ENCODE data around the gene TSPYL4.

The TSPYL4 gene

GRCh38 chr6:116210316-116210715, 43.6 kb downstream of the TSPYL4 start:
- no peak for TF ChIP-seq CTCF (IDR thresholded peaks at IDR 0.05)
- Mint-ChIP-seq H3K27ac (no peak overlapping the region), H3K27me3 (ENCODE audit: low read depth, poor library complexity) (no peaks in the 10 kb centered on the region)

GRCh38 chr6:116208056-116208785, 45.7 kb downstream of the TSPYL4 start:
- H3K27me3 Mint-ChIP-seq (ENCODE audit: low read depth, poor library complexity) = peaks cover 2% of the 10 kb centered on the region
- H3K9me3 Mint-ChIP-seq = no peaks in the 10 kb centered on the region
- TF ChIP-seq CTCF (IDR thresholded peaks at IDR 0.05) = no peak
- H3K4me1 Mint-ChIP-seq = no peaks in the 10 kb centered on the region
- H3K4me3 Mint-ChIP-seq = no peak overlapping the region
- no peaks in the 10 kb centered on the region for H3K36me3 Mint-ChIP-seq (ENCODE audit: low read depth)
- DNase-seq = no peak
- H3K27ac Mint-ChIP-seq = no peak overlapping the region

More at GRCh38 chr6:116210316-116210715, 43.6 kb downstream of the TSPYL4 start:
- no peak for DNase-seq
- Mint-ChIP-seq H3K4me3 (no peak overlapping the region), H3K4me1 (no peaks in the 10 kb centered on the region), H3K9me3 (no peaks in the 10 kb centered on the region), H3K36me3 (ENCODE audit: low read depth) (no peaks in the 10 kb centered on the region)

GRCh38 chr6:116206231-116206903, 47.5 kb downstream of the TSPYL4 start:
- no peaks in the 10 kb centered on the region for H3K9me3 Mint-ChIP-seq
- no peak for DNase-seq
- H3K36me3 Mint-ChIP-seq (ENCODE audit: low read depth) = no peaks in the 10 kb centered on the region
- H3K4me3 Mint-ChIP-seq = no peak overlapping the region
- no peak overlapping the region for H3K27ac Mint-ChIP-seq
- no peaks in the 10 kb centered on the region for H3K4me1 Mint-ChIP-seq
- no peak for TF ChIP-seq CTCF (IDR thresholded peaks at IDR 0.05)
- peaks cover 3% of the 10 kb centered on the region for H3K27me3 Mint-ChIP-seq (ENCODE audit: low read depth, poor library complexity)

GRCh38 chr6:116205281-116205680, 48.6 kb downstream of the TSPYL4 start:
- no peak overlapping the region for H3K4me3 Mint-ChIP-seq
- DNase-seq = no peak
- H3K27ac Mint-ChIP-seq = no peak overlapping the region
- H3K27me3 Mint-ChIP-seq (ENCODE audit: low read depth, poor library complexity) = peaks cover 3% of the 10 kb centered on the region
- peaks cover 9% of the 10 kb centered on the region for H3K4me1 Mint-ChIP-seq
- H3K9me3 Mint-ChIP-seq = no peaks in the 10 kb centered on the region
- TF ChIP-seq CTCF (IDR thresholded peaks at IDR 0.05) = no peak
- H3K36me3 Mint-ChIP-seq (ENCODE audit: low read depth) = no peaks in the 10 kb centered on the region

- Mint-ChIP-seq H3K27me3 (ENCODE audit: low read depth, poor library complexity) (peaks cover 3% of the 10 kb centered on the region), H3K4me1 (peaks cover 17% of the 10 kb centered on the region), H3K27ac (no peak overlapping the region), H3K36me3 (ENCODE audit: low read depth) (no peaks in the 10 kb centered on the region), H3K4me3 (no peak overlapping the region), H3K9me3 (no peaks in the 10 kb centered on the region)
- no peak for DNase-seq
- TF ChIP-seq CTCF (IDR thresholded peaks at IDR 0.05) = no peak
Observed at GRCh38 chr6:116201538-116201937, 52.3 kb downstream of the TSPYL4 start.
